Mammary epithelial cell (primary cell): ENCODE measurements around the gene GRAMD1B.
"Not testable (repeated sequence)": the region's sequence is repeated elsewhere in the genome, so short reads cannot be mapped to it uniquely, and the experiment has no call there.

Experiments
- EZH2 ChIP-seq: IDR thresholded peaks from 2 replicates; pipeline ENCODE4 v1.6.1; 2012; ENCODE audit warnings: low read length, inconsistent platforms, borderline replicate concordance
- TF ChIP-seq, protein P1 (sequence below), 2 donors: IDR thresholded peaks in 1 of 2; conservative IDR thresholded peaks in 1 of 2; 2 replicates each; pipeline ENCODE4 v1.5.1; 2011 to 2012; ENCODE audit warnings: inconsistent platforms in 2 of 2, low read length in 2 of 2, mild to moderate bottlenecking in 2 of 2, control low read depth in 1 of 2, low read depth in 1 of 2; ENCODE audit not compliant: insufficient read depth in 1 of 2; ENCODE audit errors: extremely low read depth in 1 of 2

- TF ChIP-seq, protein P1, sequence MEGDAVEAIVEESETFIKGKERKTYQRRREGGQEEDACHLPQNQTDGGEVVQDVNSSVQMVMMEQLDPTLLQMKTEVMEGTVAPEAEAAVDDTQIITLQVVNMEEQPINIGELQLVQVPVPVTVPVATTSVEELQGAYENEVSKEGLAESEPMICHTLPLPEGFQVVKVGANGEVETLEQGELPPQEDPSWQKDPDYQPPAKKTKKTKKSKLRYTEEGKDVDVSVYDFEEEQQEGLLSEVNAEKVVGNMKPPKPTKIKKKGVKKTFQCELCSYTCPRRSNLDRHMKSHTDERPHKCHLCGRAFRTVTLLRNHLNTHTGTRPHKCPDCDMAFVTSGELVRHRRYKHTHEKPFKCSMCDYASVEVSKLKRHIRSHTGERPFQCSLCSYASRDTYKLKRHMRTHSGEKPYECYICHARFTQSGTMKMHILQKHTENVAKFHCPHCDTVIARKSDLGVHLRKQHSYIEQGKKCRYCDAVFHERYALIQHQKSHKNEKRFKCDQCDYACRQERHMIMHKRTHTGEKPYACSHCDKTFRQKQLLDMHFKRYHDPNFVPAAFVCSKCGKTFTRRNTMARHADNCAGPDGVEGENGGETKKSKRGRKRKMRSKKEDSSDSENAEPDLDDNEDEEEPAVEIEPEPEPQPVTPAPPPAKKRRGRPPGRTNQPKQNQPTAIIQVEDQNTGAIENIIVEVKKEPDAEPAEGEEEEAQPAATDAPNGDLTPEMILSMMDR (conservative IDR thresholded peaks at IDR 0.05 in 1 of 2, IDR thresholded peaks at IDR 0.05 in 1 of 2; ENCODE audit: extremely low read depth in 1 of 2, insufficient read depth in 1 of 2, low read depth in 1 of 2, low read length in 2 of 2) = not testable (repeated sequence)
- TF ChIP-seq EZH2 = not testable (repeated sequence)
Measured at GRCh38 chr11:123466172-123466571, 36.1 kb downstream of the GRAMD1B start.
